Dendritic cell treated with granulocyte-macrophage colony-stimulating factor and Interleukin-4, amounts not matched to agents 40 ng/mL and 50 ng/mL, for 4 days (primary cell): ENCODE measurements around the gene MUL1.

Experiments
- H3K27ac Mint-ChIP-seq: one replicate; pipeline ENCODE4 v1.8.0; 2022; ENCODE audit warnings: mild to moderate bottlenecking, mixed read lengths
- H3K27me3 Mint-ChIP-seq: one replicate; pipeline ENCODE4 v1.8.0; 2022; ENCODE audit warnings: mild to moderate bottlenecking, mixed read lengths
- H3K36me3 Mint-ChIP-seq: one replicate; pipeline ENCODE4 v1.8.0; 2022; ENCODE audit warnings: low read depth, mixed read lengths
- H3K4me1 Mint-ChIP-seq: one replicate; pipeline ENCODE4 v1.8.0; 2022; ENCODE audit warnings: low read depth, mixed read lengths
- H3K4me3 Mint-ChIP-seq: one replicate; pipeline ENCODE4 v1.8.0; 2022; ENCODE audit warnings: mild to moderate bottlenecking, moderate library complexity, mixed read lengths
- H3K9me3 Mint-ChIP-seq: one replicate; pipeline ENCODE4 v1.8.0; 2022; ENCODE audit warnings: mixed read lengths
- intact Hi-C: fragments of 100-400 bp; cut with micrococcal nuclease; formaldehyde crosslinking; loops from one replicate; pipeline ENCODE4 v1.15.0; 2022

Gene MUL1

GRCh38 chr1:20476265-20477038 is 31.5 kb downstream of the MUL1 start:
- H3K27ac Mint-ChIP-seq: no peak overlapping the region
- no peak overlapping the region for H3K4me3 Mint-ChIP-seq
- intact Hi-C loops: no loop called here
- no peaks in the 10 kb centered on the region for H3K9me3 Mint-ChIP-seq
- H3K4me1 Mint-ChIP-seq: no peaks in the 10 kb centered on the region
- no peaks in the 10 kb centered on the region for H3K36me3 Mint-ChIP-seq
- peaks cover 81% of the 10 kb centered on the region for H3K27me3 Mint-ChIP-seq

- Mint-ChIP-seq H3K4me3 (no peak overlapping the region), H3K4me1 (no peaks in the 10 kb centered on the region), H3K27me3 (peaks cover 66% of the 10 kb centered on the region), H3K27ac (no peak overlapping the region), H3K9me3 (no peaks in the 10 kb centered on the region), H3K36me3 (no peaks in the 10 kb centered on the region)
- intact Hi-C loops: no loop called here
Observed at GRCh38 chr1:20474996-20475395, 33.0 kb downstream of the MUL1 start.

GRCh38 chr1:20474333-20474975 is 33.5 kb downstream of the MUL1 start:
- Mint-ChIP-seq H3K36me3 (no peaks in the 10 kb centered on the region), H3K4me1 (no peaks in the 10 kb centered on the region), H3K27me3 (peaks cover 64% of the 10 kb centered on the region), H3K9me3 (no peaks in the 10 kb centered on the region), H3K4me3 (no peak overlapping the region), H3K27ac (no peak overlapping the region)
- intact Hi-C loops: no loop called here

GRCh38 chr1:20473894-20474293 is 34.1 kb downstream of the MUL1 start:
- no peaks in the 10 kb centered on the region for H3K36me3 Mint-ChIP-seq
- H3K27me3 Mint-ChIP-seq: peaks cover 61% of the 10 kb centered on the region
- no peaks in the 10 kb centered on the region for H3K4me1 Mint-ChIP-seq
- intact Hi-C loops: no loop called here
- H3K9me3 Mint-ChIP-seq: no peaks in the 10 kb centered on the region
- no peak overlapping the region for H3K27ac Mint-ChIP-seq
- H3K4me3 Mint-ChIP-seq: no peak overlapping the region

- H3K9me3 Mint-ChIP-seq: no peaks in the 10 kb centered on the region
- H3K27me3 Mint-ChIP-seq: peaks cover 54% of the 10 kb centered on the region
- intact Hi-C loops: no loop called here
- no peaks in the 10 kb centered on the region for H3K4me1 Mint-ChIP-seq
- no peak overlapping the region for H3K27ac Mint-ChIP-seq
- H3K4me3 Mint-ChIP-seq: no peak overlapping the region
- no peaks in the 10 kb centered on the region for H3K36me3 Mint-ChIP-seq
Observed at GRCh38 chr1:20472860-20473711, 34.9 kb downstream of the MUL1 start.

- peaks cover 48% of the 10 kb centered on the region for H3K27me3 Mint-ChIP-seq
- no peak overlapping the region for H3K4me3 Mint-ChIP-seq
- H3K27ac Mint-ChIP-seq: no peak overlapping the region
- H3K9me3 Mint-ChIP-seq: no peaks in the 10 kb centered on the region
- H3K4me1 Mint-ChIP-seq: no peaks in the 10 kb centered on the region
- no peaks in the 10 kb centered on the region for H3K36me3 Mint-ChIP-seq
- intact Hi-C loops: no loop called here
Observed at GRCh38 chr1:20472121-20472520, 35.8 kb downstream of the MUL1 start.

GRCh38 chr1:20470194-20470593 is 37.8 kb downstream of the MUL1 start:
- peaks cover 33% of the 10 kb centered on the region for H3K27me3 Mint-ChIP-seq
- no peaks in the 10 kb centered on the region for H3K9me3 Mint-ChIP-seq
- no peaks in the 10 kb centered on the region for H3K4me1 Mint-ChIP-seq
- H3K27ac Mint-ChIP-seq: no peak overlapping the region
- H3K4me3 Mint-ChIP-seq: no peak overlapping the region
- no peaks in the 10 kb centered on the region for H3K36me3 Mint-ChIP-seq
- intact Hi-C loops: no loop called here

- Mint-ChIP-seq H3K27me3 (peaks cover 28% of the 10 kb centered on the region), H3K9me3 (no peaks in the 10 kb centered on the region), H3K4me3 (no peak overlapping the region), H3K27ac (no peak overlapping the region), H3K36me3 (no peaks in the 10 kb centered on the region), H3K4me1 (no peaks in the 10 kb centered on the region)
- intact Hi-C loops: no loop called here
Observed at GRCh38 chr1:20469406-20470076, 38.4 kb downstream of the MUL1 start.

GRCh38 chr1:20466273-20466672 is 41.7 kb downstream of the MUL1 start:
- no peaks in the 10 kb centered on the region for H3K4me1 Mint-ChIP-seq

GRCh38 chr1:20465187-20465586 is 42.8 kb downstream of the MUL1 start:
- no peaks in the 10 kb centered on the region for H3K9me3 Mint-ChIP-seq
- no peaks in the 10 kb centered on the region for H3K36me3 Mint-ChIP-seq
- H3K4me1 Mint-ChIP-seq: no peaks in the 10 kb centered on the region
- intact Hi-C loops: no loop called here
- H3K27me3 Mint-ChIP-seq: peaks cover 12% of the 10 kb centered on the region
- no peak overlapping the region for H3K4me3 Mint-ChIP-seq
- H3K27ac Mint-ChIP-seq: no peak overlapping the region

More at GRCh38 chr1:20466273-20466672, 41.7 kb downstream of the MUL1 start:
- Mint-ChIP-seq H3K9me3 (no peaks in the 10 kb centered on the region), H3K27me3 (peaks cover 12% of the 10 kb centered on the region), H3K36me3 (no peaks in the 10 kb centered on the region), H3K27ac (no peak overlapping the region), H3K4me3 (no peak overlapping the region)
- intact Hi-C loops: no loop called here

- no peaks in the 10 kb centered on the region for H3K4me1 Mint-ChIP-seq
- intact Hi-C loops: no loop called here
- H3K27me3 Mint-ChIP-seq: peaks cover 16% of the 10 kb centered on the region
- no peaks in the 10 kb centered on the region for H3K36me3 Mint-ChIP-seq
- H3K4me3 Mint-ChIP-seq: no peak overlapping the region
- no peaks in the 10 kb centered on the region for H3K9me3 Mint-ChIP-seq
- H3K27ac Mint-ChIP-seq: no peak overlapping the region
Observed at GRCh38 chr1:20463502-20463901, 44.4 kb downstream of the MUL1 start.

- no peaks in the 10 kb centered on the region for H3K9me3 Mint-ChIP-seq
- no peak overlapping the region for H3K27ac Mint-ChIP-seq
- no peaks in the 10 kb centered on the region for H3K36me3 Mint-ChIP-seq
- no peak overlapping the region for H3K4me3 Mint-ChIP-seq
- intact Hi-C loops: no loop called here
- no peaks in the 10 kb centered on the region for H3K4me1 Mint-ChIP-seq
- peaks cover 15% of the 10 kb centered on the region for H3K27me3 Mint-ChIP-seq
Observed at GRCh38 chr1:20462397-20462796, 45.6 kb downstream of the MUL1 start.

GRCh38 chr1:20458717-20459116 is 49.2 kb downstream of the MUL1 start:
- Mint-ChIP-seq H3K4me3 (no peak overlapping the region), H3K4me1 (no peaks in the 10 kb centered on the region), H3K27ac (no peak overlapping the region), H3K9me3 (no peaks in the 10 kb centered on the region), H3K36me3 (no peaks in the 10 kb centered on the region), H3K27me3 (peaks cover 10% of the 10 kb centered on the region)
- intact Hi-C loops: no loop called here

GRCh38 chr1:20454004-20454403 is 53.9 kb downstream of the MUL1 start:
- Mint-ChIP-seq H3K9me3 (no peaks in the 10 kb centered on the region), H3K27ac (no peak overlapping the region), H3K36me3 (no peaks in the 10 kb centered on the region), H3K4me1 (no peaks in the 10 kb centered on the region), H3K4me3 (no peak overlapping the region), H3K27me3 (peaks cover 15% of the 10 kb centered on the region)
- intact Hi-C loops: no loop called here
